K562 (cell line): ENCODE results near the gene KRT71. TPM values are rescaled to one million over a fixed set of nuclear protein-coding genes. Genes with fewer than 3 reads are reported as not detected.

Source experiments
- ATAC-seq: fragments of 200-7000 bp; cut with Tn5 transposase; 3 replicates; pipeline ENCODE4 v1.9.1; 2020; ENCODE audit warnings: moderate library complexity
- BruUV-seq: library from RNA; stranded (reverse); fragments of 400-500 nt; replicated peaks from 2 replicates; lab custom pipeline; 2021; lab: Mats Ljungman, UMichigan
- CTCF ChIA-PET: fragments of 300-600 bp; formaldehyde crosslinking; extraction: SDS; loops from one replicate; lab custom pipeline; 2021; ENCODE audit warnings: low intra/inter-chr PET ratio; lab: Yijun Ruan, JAX
- POLR2A ChIA-PET: fragments of 300-600, 350-650 bp; sonication (Branson Sonifier 250); formaldehyde crosslinking; extraction: SDS; loops from one replicate; lab custom pipeline; 2021; ENCODE audit warnings: antibody characterized with exemption, inconsistent platforms; lab: Yijun Ruan, JAX
- DNase-seq, 4 experiments: peaks; one replicate each; pipeline versions ENCODE4 v3.0.0 to v3.0.0-alpha.2; 2011 to 2018; ENCODE audit warnings: low spot score in 3 of 4, mixed read lengths in 3 of 4; ENCODE audit errors: extremely low read depth in 1 of 4
- FAIRE-seq: peaks from 2 replicates; lab custom pipeline; 2011; peaks lifted over from hg19 to GRCh38; lab: Jason Lieb, UNC
- H2AFZ ChIP-seq: 2 replicates; pipeline ENCODE4 v1.6.0; 2011; ENCODE audit warnings: low read depth, low read length, control low read depth, inconsistent platforms
- H3K27ac ChIP-seq: fragments of 200-600 bp; 3 replicates; pipeline ENCODE4 v1.8.0; 2011; ENCODE audit warnings: low read depth, mild to moderate bottlenecking, control low read depth, inconsistent platforms, low read length, moderate library complexity, mixed read lengths; ENCODE audit errors: extremely low read depth
- H3K27me3 ChIP-seq, 2 experiments: fragments of 300-600 bp in 1 of 2; 2 replicates in 1 of 2; 3 replicates in 1 of 2; pipeline versions ENCODE4 v1.6.0 to v1.8.0; 2011; ENCODE audit warnings: inconsistent platforms in 2 of 2, low read length in 2 of 2, mild to moderate bottlenecking in 1 of 2, mixed read lengths in 1 of 2, moderate library complexity in 1 of 2; ENCODE audit not compliant: control insufficient read depth in 2 of 2, insufficient read depth in 2 of 2
- H3K36me3 ChIP-seq: fragments of 300-600 bp; 3 replicates; pipeline ENCODE4 v1.8.0; 2011; ENCODE audit warnings: mild to moderate bottlenecking, low read length, inconsistent platforms; ENCODE audit not compliant: control insufficient read depth, insufficient read depth
- H3K4me1 ChIP-seq, 2 experiments: fragments of 200-600 bp in 1 of 2; replicated peaks in 1 of 2; 2 replicates in 1 of 2; 3 replicates in 1 of 2; pipeline versions ENCODE4 v1.5.1 to v1.8.0; 2011; ENCODE audit warnings: inconsistent platforms in 2 of 2, low read length in 2 of 2, mild to moderate bottlenecking in 1 of 2, mixed read lengths in 1 of 2, moderate library complexity in 1 of 2; ENCODE audit not compliant: control insufficient read depth in 2 of 2, insufficient read depth in 2 of 2
- H3K4me2 ChIP-seq: 2 replicates; pipeline ENCODE4 v1.6.1; 2011; ENCODE audit warnings: low read length, control low read depth, inconsistent platforms, mixed read lengths; ENCODE audit not compliant: insufficient read depth
- H3K4me3 ChIP-seq: fragments of 200-600 bp; sonication (generic), shearing (Covaris generic); 2 replicates; pipeline ENCODE4 v1.5.1; 2016; ENCODE audit warnings: control low read depth, inconsistent platforms
- H3K79me2 ChIP-seq: fragments of 200-600 bp; 3 replicates; pipeline ENCODE4 v1.8.0; 2011; ENCODE audit warnings: low read length, inconsistent platforms; ENCODE audit not compliant: control insufficient read depth, insufficient read depth
- H3K9ac ChIP-seq, 2 experiments: 2 replicates each; pipeline versions ENCODE4 v1.6.0 to v1.6.1; 2011; ENCODE audit warnings: low read depth in 2 of 2, low read length in 2 of 2, control low read depth in 1 of 2, inconsistent platforms in 1 of 2, mild to moderate bottlenecking in 1 of 2, mixed read lengths in 1 of 2; ENCODE audit not compliant: insufficient read depth in 1 of 2
- H3K9me1 ChIP-seq: one replicate; pipeline ENCODE4 v1.6.0; 2011; ENCODE audit warnings: inconsistent platforms, mild to moderate bottlenecking, low read length, moderate library complexity; ENCODE audit not compliant: control insufficient read depth, insufficient read depth
- H3K9me3 ChIP-seq: replicated peaks from 2 replicates; pipeline ENCODE4 v1.5.1; 2011; ENCODE audit warnings: low read depth, low read length, inconsistent platforms; ENCODE audit not compliant: control insufficient read depth, insufficient read depth
- H4K20me1 ChIP-seq: replicated peaks from 2 replicates; pipeline ENCODE4 v1.6.1; 2011; ENCODE audit warnings: low read length, inconsistent platforms, mixed read lengths; ENCODE audit not compliant: control insufficient read depth, insufficient read depth
- ATF1 ChIP-seq, 2 experiments: fragments of 450-650 bp in 1 of 2; IDR thresholded peaks; 2 replicates each; pipeline ENCODE4 v1.6.1; 2016; ENCODE audit warnings: missing compliant biosample characterization in 1 of 2, missing genetic modification characterization in 1 of 2
- DACH1 ChIP-seq: fragments of 450-650 bp; IDR thresholded peaks from 2 replicates; pipeline ENCODE4 v1.6.1; 2018; ENCODE audit not compliant: partially characterized antibody
- KDM2B ChIP-seq: fragments of 250-450 bp; sonication (Bioruptor Pico); IDR thresholded peaks from 2 replicates; pipeline ENCODE4 v1.8.0; 2021; ENCODE audit warnings: mild to moderate bottlenecking, moderate library complexity
- NFE2L1 ChIP-seq: fragments of 450-650 bp; IDR thresholded peaks from 2 replicates; pipeline ENCODE4 v1.6.1; 2016; ENCODE audit warnings: missing genetic modification characterization, low read depth, mild to moderate bottlenecking, missing compliant biosample characterization, moderate library complexity, borderline replicate concordance
- NONO ChIP-seq, 2 experiments: fragments of 200-400 bp in 1 of 2; fragments of 450-650 bp in 1 of 2; formaldehyde crosslinking in 1 of 2; IDR thresholded peaks; 2 replicates each; pipeline ENCODE4 v1.6.1; 2017; ENCODE audit warnings: low read depth in 2 of 2, mild to moderate bottlenecking in 2 of 2, moderate library complexity in 2 of 2, low read length in 1 of 2
- NR2F6 ChIP-seq: fragments of 450-650 bp; formaldehyde crosslinking; IDR thresholded peaks from 2 replicates; pipeline ENCODE4 v1.4.0; 2020; ENCODE audit warnings: mild to moderate bottlenecking
- XRCC3 ChIP-seq: fragments of 450-650 bp; IDR thresholded peaks from 2 replicates; pipeline ENCODE4 v1.6.1; 2017; ENCODE audit warnings: mild to moderate bottlenecking, moderate library complexity
- XRCC5 ChIP-seq: fragments of 200-400 bp; formaldehyde crosslinking; IDR thresholded peaks from 2 replicates; pipeline ENCODE4 v1.6.1; 2017; ENCODE audit warnings: low read depth, mild to moderate bottlenecking, low read length
- ZFP30 ChIP-seq: fragments of 250-450 bp; sonication (Bioruptor Pico); IDR thresholded peaks from 2 replicates; pipeline ENCODE4 v1.8.0; 2022; ENCODE audit warnings: moderate library complexity, mild to moderate bottlenecking, inconsistent platforms, borderline replicate concordance
- ZKSCAN1 ChIP-seq: fragments of 150-350 bp; IDR thresholded peaks from 2 replicates; pipeline ENCODE4 v1.6.1; 2016; ENCODE audit warnings: low read depth, low read length
- ZNF143 ChIP-seq: sonication (generic); formaldehyde crosslinking; IDR thresholded peaks from 2 replicates; pipeline ENCODE4 v1.9.0; 2022; ENCODE audit warnings: mild to moderate bottlenecking, missing genetic modification reagents
- WGBS: fragments of 100-300 bp; shearing (Covaris generic); methylation state at CpG from one replicate; pipeline ENCODE4 v1.1.6; 2016; ENCODE audit warnings: low coverage, mixed read lengths; ENCODE audit not compliant: insufficient coverage; ENCODE audit errors: missing lambda C conversion rate; 5-methylcytosine and 5-hydroxymethylcytosine counted together
- in situ Hi-C: fragments of 300-500 bp; cut with MboI; formaldehyde crosslinking; loops from 4 replicates; pipeline ENCODE4 v1.15.0; 2018; ENCODE audit warnings: inconsistent platforms, mixed read lengths
- intact Hi-C: fragments of 100-400 bp; cut with micrococcal nuclease; formaldehyde crosslinking; loops from 2 replicates; pipeline ENCODE4 v1.14.2; 2022
- polyA plus RNA-seq, 8 experiments: library from polyadenylated mRNA; depleted of rRNA in 4 of 8; stranded (reverse) in 5 of 8; unstranded in 3 of 8; fragments of >200 nt; fragmentation: Nextera tagmentation in 2 of 8; fragmentation: Illumina TruSeq in 1 of 8; extraction: Ambion mirVana in 2 of 8; extraction: Trizol in 1 of 8; gene quantifications; 2 replicates each; pipeline versions ENCODE4 v1.2.1 to v1.2.3, GENCODE V29; 2011 to 2014; ENCODE audit warnings: inconsistent platforms in 1 of 8, missing spikeins in 1 of 8
- total RNA-seq, 7 experiments: library from RNA; depleted of rRNA in 6 of 7; stranded (reverse); fragments of >200 nt in 6 of 7; fragmentation: Illumina TruSeq in 2 of 7; extraction: Trizol in 2 of 7; gene quantifications; 2 replicates each; pipeline versions ENCODE4 v1.2.1 to v1.2.3, GENCODE V29; 2011 to 2021; ENCODE audit warnings: low replicate concordance in 1 of 7
- TF ChIP-seq, protein P1 (sequence below): fragments of 450-650 bp; conservative IDR thresholded peaks from 2 replicates; pipeline ENCODE4 v1.6.1; 2016; ENCODE audit warnings: missing genetic modification characterization, low read depth, mild to moderate bottlenecking, missing compliant biosample characterization, moderate library complexity
- TF ChIP-seq, protein P2 (sequence below): fragments of 450-650 bp; formaldehyde crosslinking; conservative IDR thresholded peaks from 2 replicates; pipeline ENCODE4 v1.4.0; 2022; ENCODE audit warnings: mild to moderate bottlenecking, missing genetic modification characterization

Gene KRT71
- total and polyA plus RNA-seq, 9 of the 15 experiments (the other 6 are each of a cell fraction or from before 2014, with no cell fraction given), result not detected

DNA sequence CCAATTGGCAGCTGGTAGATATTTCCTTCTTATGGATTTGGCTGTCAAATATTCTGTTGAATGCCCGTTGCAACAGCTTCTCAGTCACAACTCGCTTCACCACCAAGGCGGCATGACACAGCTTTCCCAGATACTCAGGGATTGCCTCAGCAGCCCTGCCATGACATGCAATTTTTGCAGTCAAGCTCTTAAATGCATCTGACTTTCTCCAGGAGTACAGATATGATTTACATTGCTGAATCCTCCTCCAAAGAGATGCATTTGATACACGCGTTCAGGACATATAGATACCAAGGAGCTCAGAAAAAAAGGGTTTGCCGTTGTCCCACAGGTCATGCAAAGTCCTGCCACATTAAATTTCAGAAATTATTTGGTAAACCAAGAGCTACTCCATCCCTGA, 39.2 kb downstream of the KRT71 start (continued):
- no peak for TF ChIP-seq KDM2B (CRISPR knock-in tag)
- TF ChIP-seq ZFP30, result no peak
- peak; percentile 27; the same call in 1 of the 2 replicates for TF ChIP-seq NFE2L1 (tag)
- TF ChIP-seq, protein P1, sequence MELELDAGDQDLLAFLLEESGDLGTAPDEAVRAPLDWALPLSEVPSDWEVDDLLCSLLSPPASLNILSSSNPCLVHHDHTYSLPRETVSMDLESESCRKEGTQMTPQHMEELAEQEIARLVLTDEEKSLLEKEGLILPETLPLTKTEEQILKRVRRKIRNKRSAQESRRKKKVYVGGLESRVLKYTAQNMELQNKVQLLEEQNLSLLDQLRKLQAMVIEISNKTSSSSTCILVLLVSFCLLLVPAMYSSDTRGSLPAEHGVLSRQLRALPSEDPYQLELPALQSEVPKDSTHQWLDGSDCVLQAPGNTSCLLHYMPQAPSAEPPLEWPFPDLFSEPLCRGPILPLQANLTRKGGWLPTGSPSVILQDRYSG (tag), result no peak
- no peak for TF ChIP-seq ZNF143 (CRISPR knock-in tag)
- TF ChIP-seq ZKSCAN1, result no peak
- TF ChIP-seq, all 486 proteins: peak for 11

DNA sequence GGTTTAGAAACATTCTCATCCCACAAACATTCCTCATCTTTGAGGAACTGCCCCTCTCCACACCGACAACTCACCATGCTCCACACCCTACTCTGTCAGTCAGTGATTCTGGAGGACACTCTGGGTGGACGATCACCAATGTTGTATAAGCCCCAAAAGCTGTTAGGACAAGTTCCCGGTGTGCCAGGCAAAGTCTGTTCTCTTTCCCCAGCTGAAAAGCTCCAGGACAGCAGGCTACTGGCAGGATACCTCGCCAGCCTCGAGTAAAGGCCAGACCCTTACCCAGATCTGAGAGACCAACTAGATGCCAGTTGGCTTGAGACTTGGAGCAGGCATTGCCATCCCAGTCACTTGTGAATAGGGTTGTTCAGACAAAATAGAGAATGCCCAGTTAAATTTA, 44.7 kb downstream of the KRT71 start:
- H3K4me2 ChIP-seq, result no peak overlapping the region
- no peak overlapping the region for H3K27ac ChIP-seq
- no peak for ATAC-seq
- in situ Hi-C loops (no loop called here), intact Hi-C loops (no loop called here)
- H4K20me1 ChIP-seq, result no peaks in the 10 kb centered on the region
- POLR2A ChIA-PET, result interaction anchor here (0.7 kb wide), 1 partner anchor 190 kb away, joined by 3 read pairs; no protein-coding TSS in a partner anchor
- TF ChIP-seq XRCC5 (no peak), XRCC3 (no peak), NONO (IDR thresholded peaks at IDR 0.05; ENCODE audit: low read depth in 2 of 2, low read length in 1 of 2) (no peak), NR2F6 (CRISPR knock-in tag) (no peak), DACH1 (no peak), ATF1 (CRISPR knock-in tag; IDR thresholded peaks at IDR 0.05) (no peak), ATF1 (tag; IDR thresholded peaks at IDR 0.05) (no peak)
- TF ChIP-seq, protein P2, sequence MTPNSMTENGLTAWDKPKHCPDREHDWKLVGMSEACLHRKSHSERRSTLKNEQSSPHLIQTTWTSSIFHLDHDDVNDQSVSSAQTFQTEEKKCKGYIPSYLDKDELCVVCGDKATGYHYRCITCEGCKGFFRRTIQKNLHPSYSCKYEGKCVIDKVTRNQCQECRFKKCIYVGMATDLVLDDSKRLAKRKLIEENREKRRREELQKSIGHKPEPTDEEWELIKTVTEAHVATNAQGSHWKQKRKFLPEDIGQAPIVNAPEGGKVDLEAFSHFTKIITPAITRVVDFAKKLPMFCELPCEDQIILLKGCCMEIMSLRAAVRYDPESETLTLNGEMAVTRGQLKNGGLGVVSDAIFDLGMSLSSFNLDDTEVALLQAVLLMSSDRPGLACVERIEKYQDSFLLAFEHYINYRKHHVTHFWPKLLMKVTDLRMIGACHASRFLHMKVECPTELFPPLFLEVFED (CRISPR knock-in tag), result no peak
- H3K9me1 ChIP-seq, result no peaks in the 10 kb centered on the region
- no peak overlapping the region for H2AFZ ChIP-seq
- H3K9ac ChIP-seq, result no peak overlapping the region
- FAIRE-seq, result no peak
- no TSS peak for BruUV-seq
- H3K36me3 ChIP-seq, result no peaks in the 10 kb centered on the region
- CTCF ChIA-PET, result no interaction called here
- H3K27me3 ChIP-seq, result no peaks in the 10 kb centered on the region; a peak in 1 of 5 replicates
- no peaks in the 10 kb centered on the region for H3K4me1 ChIP-seq
- no peak overlapping the region for H3K4me3 ChIP-seq
- DNase-seq, result no peak
- no peaks in the 10 kb centered on the region for H3K9me3 ChIP-seq
- whole genome bisulfite sequencing, result 0% methylated on average over 5 of the region's 5 CpGs
- no peaks in the 10 kb centered on the region for H3K79me2 ChIP-seq
